ENCODE data around the gene RHEB. TPM values are rescaled to one million over a fixed set of nuclear protein-coding genes. Genes with fewer than 3 reads are reported as not detected.

RHEB gene
- total and polyA plus RNA-seq, 2 of the 13 experiments (the other 11 are each of a cell fraction or from before 2014, with no cell fraction given): 55.0 to 77.6 TPM

GRCh38 chr7:151493083-151493482 is 26.6 kb downstream of the RHEB start:
- POLR2A ChIA-PET: no interaction called here
- peaks cover 2 to 26% of the 10 kb centered on the region in 2 experiments; a peak in 1 of 5 replicates for H3K36me3 ChIP-seq (replicated peaks in 1 of 2; ENCODE audit: control insufficient read depth in 1 of 2, insufficient read depth in 2 of 2, low read length in 2 of 2)
- in situ Hi-C loops (cut with HindIII; ENCODE audit: extremely low pct_ligation_motif_present, low pct_unique_long_range_greater_than_20kb) (no loop called here), intact Hi-C loops (cut with micrococcal nuclease; ENCODE audit: unreplicated experiment) (no loop called here)
- peaks cover 56% of the 10 kb centered on the region for H4K20me1 ChIP-seq (ENCODE audit: insufficient read depth, low read length)
- DNase-seq (ENCODE audit: low spot score) (no peak), FAIRE-seq (no peak), ATAC-seq (no peak)
- no TSS peak for BruUV-seq (replicated peaks)
- H3K27me3 ChIP-seq (ENCODE audit: control insufficient read depth in 1 of 2, insufficient read depth in 2 of 2, low read length in 2 of 2): no peaks in the 10 kb centered on the region
- WGBS (ENCODE audit: low lambda C conversion rate): 98% methylated on average over 8 of the region's 8 CpGs
- H3K4me3 ChIP-seq (replicated peaks in 1 of 3; ENCODE audit: insufficient read depth in 1 of 3, low read depth in 2 of 3, low read length in 3 of 3): no peak overlapping the region
- no peak overlapping the region for H3K4me2 ChIP-seq (ENCODE audit: low read depth, low read length)
- CTCF ChIA-PET (ENCODE audit: low intra/inter-chr PET ratio, low total read pairs): no interaction called here
- no peaks in the 10 kb centered on the region for H3K9me3 ChIP-seq (ENCODE audit: low read length)
- no peak overlapping the region for H3K9ac ChIP-seq (ENCODE audit: insufficient read depth, low read depth, low read length)
- H3K79me2 ChIP-seq (ENCODE audit: insufficient read depth, low read length): peaks cover 61% of the 10 kb centered on the region
- no peak overlapping the region for H2AFZ ChIP-seq (ENCODE audit: low read length)
- TF ChIP-seq, protein P1, sequence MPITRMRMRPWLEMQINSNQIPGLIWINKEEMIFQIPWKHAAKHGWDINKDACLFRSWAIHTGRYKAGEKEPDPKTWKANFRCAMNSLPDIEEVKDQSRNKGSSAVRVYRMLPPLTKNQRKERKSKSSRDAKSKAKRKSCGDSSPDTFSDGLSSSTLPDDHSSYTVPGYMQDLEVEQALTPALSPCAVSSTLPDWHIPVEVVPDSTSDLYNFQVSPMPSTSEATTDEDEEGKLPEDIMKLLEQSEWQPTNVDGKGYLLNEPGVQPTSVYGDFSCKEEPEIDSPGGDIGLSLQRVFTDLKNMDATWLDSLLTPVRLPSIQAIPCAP (CRISPR knock-in tag; IDR thresholded peaks at IDR 0.05; ENCODE audit: low read depth): no peak
- TF ChIP-seq MTF1 (CRISPR knock-in tag; IDR thresholded peaks at IDR 0.05): no peak
- no peak for TF ChIP-seq RFXANK (CRISPR knock-in tag; IDR thresholded peaks at IDR 0.05)
- no peak for TF ChIP-seq RFXAP (CRISPR knock-in tag; IDR thresholded peaks at IDR 0.05; ENCODE audit: borderline replicate concordance)
- TF ChIP-seq SIN3B (IDR thresholded peaks at IDR 0.05; ENCODE audit: low read length): no peak
- TF ChIP-seq PRMT3 (CRISPR knock-in tag; IDR thresholded peaks at IDR 0.05; ENCODE audit: borderline replicate concordance, low read depth): no peak
- TF ChIP-seq, protein P2, sequence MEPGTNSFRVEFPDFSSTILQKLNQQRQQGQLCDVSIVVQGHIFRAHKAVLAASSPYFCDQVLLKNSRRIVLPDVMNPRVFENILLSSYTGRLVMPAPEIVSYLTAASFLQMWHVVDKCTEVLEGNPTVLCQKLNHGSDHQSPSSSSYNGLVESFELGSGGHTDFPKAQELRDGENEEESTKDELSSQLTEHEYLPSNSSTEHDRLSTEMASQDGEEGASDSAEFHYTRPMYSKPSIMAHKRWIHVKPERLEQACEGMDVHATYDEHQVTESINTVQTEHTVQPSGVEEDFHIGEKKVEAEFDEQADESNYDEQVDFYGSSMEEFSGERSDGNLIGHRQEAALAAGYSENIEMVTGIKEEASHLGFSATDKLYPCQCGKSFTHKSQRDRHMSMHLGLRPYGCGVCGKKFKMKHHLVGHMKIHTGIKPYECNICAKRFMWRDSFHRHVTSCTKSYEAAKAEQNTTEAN (CRISPR knock-in tag; conservative IDR thresholded peaks at IDR 0.05): no peak
- TF ChIP-seq MYC (CRISPR knock-in tag; IDR thresholded peaks at IDR 0.05; ENCODE audit: borderline replicate concordance): no peak
- no peak for TF ChIP-seq ZHX2 (IDR thresholded peaks at IDR 0.05; ENCODE audit: low read depth)
- TF ChIP-seq ZHX2 (CRISPR knock-in tag; IDR thresholded peaks at IDR 0.05; ENCODE audit: borderline replicate concordance): no peak
- TF ChIP-seq ZFX (CRISPR knock-in tag; IDR thresholded peaks at IDR 0.05; ENCODE audit: low read depth): no peak
- TF ChIP-seq ZNF451 (CRISPR knock-in tag; IDR thresholded peaks at IDR 0.05): no peak
- no peak for TF ChIP-seq ZSCAN31 (CRISPR knock-in tag; IDR thresholded peaks at IDR 0.05; ENCODE audit: low read depth)
- no peak for TF ChIP-seq ZFP37 (CRISPR knock-in tag; IDR thresholded peaks at IDR 0.05; ENCODE audit: borderline replicate concordance)
- no peak for TF ChIP-seq ZNF670 (CRISPR knock-in tag; IDR thresholded peaks at IDR 0.05; ENCODE audit: borderline replicate concordance)
- no peak for TF ChIP-seq ZNF878 (CRISPR knock-in tag; IDR thresholded peaks at IDR 0.05)
- peaks cover 35% of the 10 kb centered on the region for H3K4me1 ChIP-seq (ENCODE audit: insufficient read depth, low read length)
- H3K27ac ChIP-seq (ENCODE audit: extremely low read length, insufficient read depth, low read length): no peak overlapping the region

Data from HepG2 (cell line).